ENCODE results near the gene NPIPB5.
"Not testable (repeated sequence)": the region's sequence is repeated elsewhere in the genome, so short reads cannot be mapped to it uniquely, and the experiment has no call there.

The NPIPB5 gene

GRCh38 chr16:22510591-22510990 is at the start of gene NPIPB5:
NPIPB5 (plus strand) TSS chr16:22510891; CDS start chr16:22513802, 2,911 bp downstream.
- not testable (repeated sequence) for DNase-seq

GRCh38 chr16:22468846-22469245 is 41.8 kb upstream of the NPIPB5 start:
- not testable (repeated sequence) for DNase-seq

- not testable (repeated sequence) for DNase-seq
Observed at GRCh38 chr16:22537996-22538395, 27.3 kb downstream of the NPIPB5 start.

- DNase-seq, result not testable (repeated sequence)
Observed at GRCh38 chr16:22544809-22545208, 34.1 kb downstream of the NPIPB5 start.

GRCh38 chr16:22546630-22547029 is 35.9 kb downstream of the NPIPB5 start:
- not testable (repeated sequence) for DNase-seq

- not testable (repeated sequence) for DNase-seq
Observed at GRCh38 chr16:22547170-22547765, 36.6 kb downstream of the NPIPB5 start.

GRCh38 chr16:22549853-22550252 is 39.2 kb downstream of the NPIPB5 start:
- DNase-seq, result not testable (repeated sequence)

GRCh38 chr16:22551143-22551542 is 40.5 kb downstream of the NPIPB5 start:
- not testable (repeated sequence) for DNase-seq

GRCh38 chr16:22551651-22552050 is 41.0 kb downstream of the NPIPB5 start:
- DNase-seq, result not testable (repeated sequence)

GRCh38 chr16:22556759-22557158 is 46.1 kb downstream of the NPIPB5 start:
- DNase-seq, result not testable (repeated sequence)

All from NK-92 treated with Interleukin-12 subunit alpha and Interleukin-12 subunit beta, amount 100 ng/mL, for 24 hours (cell line).